GM11168 (cell line): ENCODE measurements around the gene PTTG2.

Experiments used
- in situ Hi-C: fragments of 300-500 bp; cut with MboI; formaldehyde crosslinking; loops from one replicate; pipeline ENCODE4 v1.12.0; 2022; ENCODE audit warnings: low sequenced_read_pairs; ENCODE audit not compliant: unreplicated experiment

Gene PTTG2

DNA sequence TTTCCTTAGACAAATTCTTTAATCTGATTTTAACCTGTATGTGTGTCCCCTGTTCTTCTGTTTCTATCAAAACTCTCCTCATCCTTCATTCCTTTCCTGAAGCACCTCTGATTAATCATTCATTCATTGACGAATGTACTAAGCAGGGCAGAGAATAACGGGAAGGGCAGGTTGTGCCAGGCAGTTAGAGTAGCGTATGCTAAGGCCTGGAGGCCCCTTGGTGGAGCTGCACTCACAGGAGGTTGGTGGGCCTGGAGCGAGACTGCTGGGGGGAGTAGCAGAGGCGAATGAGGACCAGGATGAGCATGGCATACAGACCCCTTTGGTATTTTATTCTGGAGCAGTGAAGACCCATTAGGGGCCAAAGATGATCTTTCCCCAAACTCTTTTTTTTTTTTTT, 22.5 kb downstream of the PTTG2 start:
- in situ Hi-C loops: no loop called here

DNA sequence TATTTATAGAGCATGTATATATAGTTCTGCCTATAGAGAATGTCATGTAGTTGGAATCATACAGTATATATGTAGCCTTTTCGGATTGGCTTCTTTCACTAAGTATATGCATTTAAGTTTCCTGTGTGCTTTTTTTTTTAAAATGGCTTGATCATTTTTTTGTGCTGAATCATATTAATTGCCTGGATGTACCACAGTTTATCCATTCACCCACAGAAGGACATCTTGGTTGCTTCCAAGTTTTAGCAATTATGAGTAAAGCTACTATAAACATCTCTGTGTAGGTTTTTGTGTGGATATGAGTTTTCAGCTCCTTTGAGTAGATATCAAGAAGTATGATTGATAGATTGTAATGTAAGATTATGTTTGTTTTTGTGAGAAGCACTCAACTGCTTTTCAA, 23.8 kb downstream of the PTTG2 start:
- in situ Hi-C loops: no loop called here

DNA sequence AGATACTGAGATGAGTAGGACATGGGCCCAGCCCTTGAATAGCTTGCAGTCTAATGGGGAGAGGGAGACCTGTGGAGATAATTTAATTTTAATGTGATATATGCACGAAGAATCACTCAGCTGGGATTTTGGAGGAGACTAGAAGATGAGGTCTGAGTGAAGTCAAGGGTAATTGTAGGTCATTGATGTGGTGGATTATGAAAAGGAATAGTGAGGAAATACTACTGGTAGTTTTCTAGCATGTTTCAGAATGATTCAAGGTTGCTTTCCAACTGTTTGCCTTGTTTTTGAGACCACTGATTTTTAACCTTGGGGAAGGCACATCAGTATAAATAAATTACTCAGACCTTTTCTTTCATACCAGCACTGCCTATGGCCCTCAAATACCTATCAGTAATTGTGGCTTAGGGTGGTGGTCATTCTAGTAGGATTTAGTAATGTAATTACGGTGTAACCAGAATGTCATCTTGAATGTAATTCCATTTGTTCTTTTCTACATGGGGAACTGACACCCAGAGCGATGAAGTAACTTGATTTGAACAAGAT, 25.6 kb downstream of the PTTG2 start:
- in situ Hi-C loops: no loop called here

DNA sequence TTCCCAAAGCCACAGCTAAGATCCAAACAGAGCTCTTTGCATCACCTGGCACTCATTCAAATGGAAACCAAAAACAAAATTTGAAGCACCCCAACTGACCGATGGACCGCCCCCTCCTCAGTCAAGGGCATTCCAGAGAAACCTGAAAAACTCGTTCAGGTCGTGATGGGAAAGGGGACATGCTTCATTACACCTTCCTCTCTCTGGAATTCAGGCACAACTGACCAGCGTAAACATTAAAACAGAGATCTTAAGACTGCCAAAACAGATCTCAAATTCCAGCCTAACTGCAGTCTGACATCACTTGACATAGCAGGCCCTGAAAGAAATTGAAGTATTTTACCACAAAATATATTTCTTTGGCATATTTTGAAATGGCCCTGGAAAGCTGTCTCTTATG, 28.5 kb downstream of the PTTG2 start:
- in situ Hi-C loops: no loop called here

DNA sequence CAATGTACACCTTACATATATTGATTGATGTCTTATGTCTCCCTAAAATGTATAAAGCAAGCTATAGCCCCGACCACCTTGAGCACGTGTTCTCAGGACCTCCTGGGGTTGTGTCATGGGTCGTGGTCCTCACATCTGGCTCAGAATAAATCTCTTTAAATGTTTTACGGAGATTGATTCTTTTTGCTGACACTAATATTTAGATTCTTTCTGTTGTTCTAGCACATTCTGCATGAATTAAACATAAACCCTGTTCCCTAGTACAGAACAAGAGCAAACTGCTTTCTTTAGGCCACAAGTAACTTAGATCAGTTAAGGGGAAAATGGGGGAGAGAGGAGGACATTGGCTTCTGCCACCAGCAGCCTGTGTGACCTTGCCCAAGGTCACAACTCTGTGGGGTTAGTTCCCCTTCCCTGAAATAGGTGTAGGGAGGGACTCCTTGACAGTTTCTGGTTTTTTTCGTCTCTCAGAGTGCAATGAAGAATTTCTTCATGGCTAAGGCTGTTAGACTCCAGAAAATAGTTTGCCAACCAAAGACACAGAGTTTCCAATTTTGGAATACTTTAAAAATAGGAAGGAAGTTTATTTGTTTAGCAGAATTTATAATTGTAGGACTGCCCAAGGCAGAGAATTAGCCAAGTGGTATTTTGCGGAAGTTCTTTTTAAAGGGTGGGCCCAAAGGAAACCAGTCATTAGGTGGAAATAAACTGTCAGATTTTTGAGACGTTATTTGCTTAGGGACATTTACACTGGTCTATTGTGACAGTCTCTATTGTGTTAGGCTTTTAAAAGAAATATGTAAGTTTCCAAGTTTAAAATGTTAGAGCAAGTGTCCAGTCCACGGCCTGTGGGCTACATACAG, 29.4 kb downstream of the PTTG2 start:
- in situ Hi-C loops: no loop called here

DNA sequence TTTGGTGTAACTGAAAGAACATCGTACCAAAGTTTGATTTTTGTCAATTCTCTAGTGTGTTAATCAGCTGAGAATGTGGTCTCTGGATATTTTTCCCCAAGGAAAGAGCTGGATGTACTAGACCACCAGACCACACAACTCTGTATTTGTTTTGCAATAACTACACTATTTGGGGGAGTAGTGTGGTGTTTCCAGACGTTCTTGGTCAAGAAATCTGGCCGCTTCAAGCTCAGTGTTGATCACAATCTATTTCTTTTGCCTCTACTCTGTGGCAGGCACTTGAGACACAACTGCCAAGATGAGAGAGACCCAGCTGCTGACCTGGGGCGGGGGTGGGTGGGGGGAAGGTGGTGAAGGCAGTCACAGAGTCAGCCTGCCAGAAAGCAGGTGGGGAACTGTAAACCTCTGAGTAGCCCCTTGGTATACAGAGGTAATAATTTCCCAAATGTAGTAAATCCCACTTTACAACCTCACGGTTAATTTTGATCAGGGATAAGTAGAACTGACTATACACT, 30.6 kb downstream of the PTTG2 start:
- in situ Hi-C loops: no loop called here

DNA sequence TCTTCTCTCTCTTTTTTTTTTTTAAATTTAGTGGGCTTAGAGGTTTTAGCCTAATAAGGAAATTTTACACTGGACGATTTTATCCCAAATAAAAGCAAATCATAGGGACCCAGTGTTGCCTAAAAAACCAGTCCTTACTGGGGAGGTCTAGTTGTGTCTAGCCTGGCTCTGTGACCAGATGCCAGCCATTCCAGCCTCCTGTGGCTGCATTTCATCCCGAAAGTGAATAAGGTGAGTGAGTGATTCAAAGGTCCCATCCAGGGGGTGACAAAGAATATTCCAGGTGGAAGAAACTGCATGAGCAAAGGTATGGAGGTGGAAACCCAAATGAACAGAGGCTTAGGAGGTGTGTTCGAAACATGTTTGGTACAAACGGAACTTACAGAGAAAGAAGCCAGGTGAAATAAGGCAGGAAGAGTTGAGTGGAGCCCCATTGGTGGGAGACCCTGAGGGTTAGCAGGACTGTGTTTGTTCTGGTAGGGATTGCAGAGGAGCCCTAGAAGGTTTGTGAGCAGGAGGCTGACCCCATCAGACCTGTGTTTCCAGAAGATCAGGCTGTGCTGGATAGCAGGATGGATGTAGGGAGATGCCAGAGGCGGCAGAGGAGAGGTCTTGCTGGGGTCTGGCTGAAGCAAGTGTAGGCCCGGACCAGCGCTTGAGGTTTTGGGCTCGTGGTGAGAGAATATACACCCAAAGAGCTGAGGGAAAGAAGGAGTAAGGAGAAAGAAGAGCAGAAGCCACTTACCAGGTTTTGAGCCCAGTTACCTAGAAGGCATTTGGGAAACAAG, 31.6 kb downstream of the PTTG2 start:
- in situ Hi-C loops: no loop called here

DNA sequence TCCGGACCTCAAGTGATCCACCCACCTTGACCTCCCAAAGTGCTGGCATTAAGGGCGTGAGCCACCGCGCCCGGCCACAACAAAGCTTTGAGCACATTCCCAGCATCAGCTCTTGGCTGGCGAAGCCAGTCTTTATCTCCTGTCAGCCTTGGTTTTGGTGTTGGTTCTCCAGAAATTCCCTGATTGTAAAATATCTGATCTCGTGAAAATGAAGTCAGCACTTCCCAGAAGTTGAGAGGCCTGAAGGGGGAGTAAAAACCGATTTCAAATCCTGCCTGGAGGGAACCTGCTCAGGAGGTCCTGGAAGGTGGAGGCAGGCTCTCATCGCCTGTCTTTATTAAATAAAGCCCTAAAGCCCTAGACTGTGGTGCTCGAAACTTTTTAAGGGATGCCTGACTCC, 33.6 kb downstream of the PTTG2 start:
- in situ Hi-C loops: no loop called here

DNA sequence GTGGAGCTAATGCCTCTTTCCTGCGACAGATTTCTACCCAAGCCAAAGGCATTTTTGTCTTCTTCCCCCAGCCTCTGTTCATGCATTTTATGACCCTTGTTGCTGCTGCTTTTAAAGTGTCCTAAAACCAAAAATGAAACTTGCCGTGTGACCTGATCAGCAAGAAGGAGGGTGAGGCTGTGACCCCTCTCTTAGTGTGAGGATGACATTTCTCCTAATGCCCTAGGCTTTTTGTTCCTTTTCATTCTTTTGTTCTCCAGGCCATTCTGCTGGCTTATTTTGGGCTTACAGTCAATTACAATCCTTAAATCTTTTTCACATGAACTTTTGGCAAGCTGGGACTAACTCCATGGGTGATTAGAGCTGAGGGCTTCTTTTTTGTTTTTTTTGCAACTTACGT, 34.4 kb downstream of the PTTG2 start:
- in situ Hi-C loops: no loop called here

DNA sequence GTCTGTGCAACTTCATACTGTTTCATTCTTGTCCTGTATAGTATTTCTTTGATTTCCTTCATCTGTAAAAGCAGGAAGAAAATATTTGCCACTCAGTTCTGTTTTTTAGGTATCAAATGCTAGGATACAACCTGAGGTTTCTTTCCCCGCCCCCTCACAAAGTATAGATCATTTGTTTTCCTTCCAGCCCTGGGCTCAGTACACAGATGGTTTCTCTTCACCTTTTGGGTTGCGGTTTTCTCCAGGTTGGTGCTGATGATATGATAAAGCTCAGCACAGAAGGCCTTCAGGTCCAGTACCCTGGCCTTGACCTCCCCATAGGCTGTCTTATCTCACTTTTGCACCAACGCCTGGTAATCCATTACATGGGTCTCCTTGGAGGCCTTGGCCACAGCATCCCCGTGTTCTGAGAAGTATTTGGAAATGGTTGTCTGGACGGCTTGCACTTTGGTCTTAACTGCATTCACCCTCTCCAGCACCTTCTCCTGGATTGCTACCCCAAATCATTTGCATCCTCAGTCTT, 35.2 kb downstream of the PTTG2 start:
- in situ Hi-C loops: no loop called here

DNA sequence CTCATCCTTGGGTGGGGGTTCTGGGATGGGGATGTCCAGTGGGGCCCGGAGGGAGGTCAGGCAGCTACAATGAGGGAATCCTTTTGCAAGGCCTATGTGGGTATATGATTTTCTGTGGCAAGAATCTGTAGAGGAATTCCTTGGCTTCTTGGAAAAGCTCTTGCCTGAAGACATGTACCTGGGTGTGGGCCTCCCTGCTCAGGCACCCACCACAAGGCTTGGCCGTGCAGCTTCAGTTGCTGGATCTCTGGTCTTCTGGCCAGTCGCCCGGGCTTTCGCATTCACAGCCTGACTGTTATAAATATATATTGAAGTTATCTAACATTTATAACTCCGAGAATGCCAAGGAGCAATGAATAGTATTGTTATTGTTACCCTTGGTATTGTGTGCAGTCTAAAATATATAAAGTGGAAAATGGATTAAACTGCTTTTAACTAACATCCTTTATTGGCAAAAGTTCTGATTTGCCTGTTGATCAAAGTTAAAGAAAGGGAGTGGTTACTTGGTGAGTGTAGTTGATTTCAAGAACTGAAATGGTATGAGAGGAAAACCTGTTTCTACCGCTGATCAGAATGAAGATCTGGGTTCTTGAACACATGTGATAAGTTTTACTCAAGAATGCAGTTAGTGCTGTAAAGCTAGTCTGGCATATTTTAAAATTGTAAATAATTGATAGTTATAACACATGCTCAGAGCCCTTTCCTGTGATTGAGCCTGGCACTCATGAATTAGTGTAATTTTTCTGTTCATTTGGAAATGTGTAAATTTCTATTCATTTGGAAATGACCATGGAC, 36.0 kb downstream of the PTTG2 start:
- in situ Hi-C loops: no loop called here

DNA sequence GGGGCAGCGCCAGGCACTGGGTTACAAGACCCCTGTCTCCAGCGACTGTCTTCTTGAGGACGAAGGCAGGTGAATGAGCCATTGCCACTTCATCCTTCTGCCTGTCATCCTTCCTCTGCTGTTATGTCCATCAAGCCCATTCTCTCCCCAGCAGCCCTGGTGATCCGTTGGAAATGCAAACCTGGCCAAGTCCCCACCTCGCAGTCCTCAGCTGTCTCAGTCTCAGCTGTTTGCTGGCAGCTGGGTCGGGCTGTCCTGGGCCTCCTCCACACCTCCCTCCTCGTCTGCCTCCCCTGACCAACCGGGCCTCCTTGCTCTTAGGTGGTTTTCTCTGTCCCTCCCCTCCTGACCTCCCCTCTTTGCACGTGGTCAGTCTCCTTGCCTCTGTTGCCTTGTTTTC, 38.0 kb downstream of the PTTG2 start:
- in situ Hi-C loops: no loop called here

DNA sequence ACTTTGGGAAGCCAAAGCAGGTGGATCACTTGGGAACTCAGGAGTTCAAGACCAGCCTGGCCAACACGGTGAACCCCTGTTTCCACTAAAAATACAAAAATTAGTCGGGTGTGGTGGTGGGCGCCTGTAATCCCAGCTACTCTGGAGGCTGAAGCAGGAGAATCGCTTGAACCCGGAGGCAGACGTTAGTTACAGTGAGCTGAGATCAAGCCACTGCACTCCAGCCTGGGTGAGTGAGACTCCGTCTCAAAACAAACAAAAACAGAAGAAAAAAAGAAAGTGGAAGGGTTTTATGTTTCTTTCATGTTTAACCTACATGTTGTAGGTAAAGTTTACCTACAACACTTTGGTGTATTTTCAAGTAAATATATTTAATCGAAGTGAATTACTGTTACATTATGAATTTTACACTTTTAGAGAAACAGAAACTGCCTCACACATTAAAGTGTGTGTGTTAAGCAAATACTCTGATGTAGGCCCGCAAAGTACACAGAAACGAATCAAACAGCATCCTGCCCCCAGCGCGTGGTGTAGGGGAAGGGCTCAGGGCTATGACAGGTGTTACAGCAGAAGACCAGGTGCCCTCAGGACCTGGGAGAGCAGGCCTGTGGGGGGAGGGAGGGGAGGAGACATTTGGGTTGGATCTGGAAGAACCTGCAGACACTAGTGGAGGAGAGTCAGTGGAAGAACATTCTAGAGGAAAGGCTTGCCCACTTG, 39.0 kb downstream of the PTTG2 start:
- in situ Hi-C loops: no loop called here

DNA sequence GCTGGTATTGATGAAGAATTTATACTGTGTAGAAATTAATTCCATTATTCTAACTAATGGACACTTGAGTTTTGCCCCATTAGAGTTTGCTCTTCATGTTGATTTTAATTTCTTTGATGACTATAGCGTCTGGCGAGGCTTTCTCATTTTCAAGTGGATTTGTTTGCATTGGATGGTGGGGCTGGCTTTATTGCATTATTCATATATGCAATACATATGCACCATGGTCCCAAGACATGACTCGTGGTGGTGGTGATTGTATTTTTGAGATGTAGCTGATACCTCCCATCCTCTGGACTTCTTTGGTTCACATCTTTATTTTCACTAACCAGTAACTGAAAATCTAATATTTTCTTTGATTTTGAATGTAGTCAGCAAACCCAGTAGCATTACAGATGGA, 39.8 kb downstream of the PTTG2 start:
- in situ Hi-C loops: no loop called here

DNA sequence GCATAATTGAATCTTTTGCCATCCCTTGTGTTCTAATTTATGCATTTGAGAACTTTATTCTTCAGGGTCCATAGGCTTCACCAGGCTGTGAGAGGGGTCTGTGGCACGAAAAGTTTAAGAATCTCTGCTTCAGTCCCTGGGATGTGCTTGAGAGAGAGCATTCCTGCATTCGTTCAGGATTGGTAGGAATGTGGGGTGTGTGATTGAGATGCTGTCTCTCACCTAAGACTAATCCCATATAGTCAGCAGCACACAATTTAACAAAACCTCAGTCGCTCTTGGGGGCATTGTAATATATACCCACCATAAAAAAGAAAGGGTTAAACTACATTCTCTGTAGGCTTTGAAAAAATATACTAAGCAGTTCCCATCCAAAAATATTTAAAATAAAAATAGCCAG, 41.7 kb downstream of the PTTG2 start:
- in situ Hi-C loops: no loop called here

DNA sequence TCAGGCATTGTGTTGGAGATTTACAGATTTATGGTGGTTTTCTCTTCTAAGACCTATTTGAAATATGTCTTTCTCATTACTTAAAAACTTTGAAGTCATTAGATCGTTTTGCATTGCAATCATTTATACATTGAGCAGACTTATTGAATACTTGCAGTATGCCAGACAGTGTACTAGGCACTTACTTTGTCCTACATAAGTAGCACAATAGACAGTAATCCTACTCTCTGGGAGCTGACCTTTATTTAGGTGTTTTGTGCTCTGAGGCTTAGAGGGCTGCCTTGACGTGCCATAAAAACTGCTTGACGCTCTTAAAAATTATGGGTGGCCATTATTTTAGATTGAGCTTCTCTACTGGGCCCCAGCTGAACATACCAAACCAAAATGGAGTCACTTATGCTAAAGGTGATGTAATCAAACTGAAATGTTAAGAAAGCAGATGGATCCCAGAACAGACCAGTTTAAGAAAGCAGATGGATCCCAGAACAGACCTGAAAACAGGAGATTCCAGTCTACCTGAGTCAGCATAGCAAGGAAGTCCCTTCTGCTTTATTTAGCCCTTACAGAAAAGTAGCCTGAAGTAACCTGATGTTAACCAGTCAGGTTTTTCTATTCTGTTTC, 42.4 kb downstream of the PTTG2 start:
- in situ Hi-C loops: no loop called here

DNA sequence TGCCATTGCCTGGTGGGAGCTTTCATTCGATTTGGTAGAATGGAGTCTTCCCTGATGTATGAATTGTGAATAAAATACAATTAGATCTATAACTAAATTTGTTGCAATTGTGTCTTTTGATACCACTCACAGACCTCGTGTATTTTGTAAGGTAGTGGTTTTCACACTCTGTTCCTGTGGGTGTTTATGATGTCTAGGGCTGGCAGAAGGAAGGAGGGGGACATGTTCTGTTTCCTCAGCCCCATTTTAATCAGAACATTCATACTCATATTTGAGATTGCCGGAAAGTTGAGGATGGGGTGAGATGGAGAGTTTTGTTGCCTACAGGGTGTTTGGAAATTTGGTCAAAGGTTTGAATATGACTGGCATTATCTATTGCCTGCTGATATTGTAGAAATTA, 42.9 kb downstream of the PTTG2 start:
- in situ Hi-C loops: no loop called here

DNA sequence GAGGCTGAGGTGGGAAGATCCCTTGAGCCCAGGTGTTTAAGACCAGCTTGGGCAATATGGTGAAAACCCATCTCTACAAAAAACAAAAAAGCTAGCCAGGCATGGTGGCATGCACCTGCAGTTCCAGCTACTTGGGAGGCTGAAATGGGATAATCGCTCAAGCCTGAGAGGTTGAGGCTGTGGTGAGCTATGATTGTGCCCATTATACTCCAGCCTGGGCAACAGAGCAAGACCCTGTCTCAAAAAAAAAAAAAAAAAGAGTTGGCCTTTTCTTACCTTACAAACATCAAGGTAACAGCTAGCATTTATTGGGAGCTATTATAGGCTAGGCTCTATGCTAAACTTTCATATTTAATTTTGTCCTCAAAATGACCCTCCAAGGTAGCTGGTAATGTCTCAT, 43.4 kb downstream of the PTTG2 start:
- in situ Hi-C loops: no loop called here

DNA sequence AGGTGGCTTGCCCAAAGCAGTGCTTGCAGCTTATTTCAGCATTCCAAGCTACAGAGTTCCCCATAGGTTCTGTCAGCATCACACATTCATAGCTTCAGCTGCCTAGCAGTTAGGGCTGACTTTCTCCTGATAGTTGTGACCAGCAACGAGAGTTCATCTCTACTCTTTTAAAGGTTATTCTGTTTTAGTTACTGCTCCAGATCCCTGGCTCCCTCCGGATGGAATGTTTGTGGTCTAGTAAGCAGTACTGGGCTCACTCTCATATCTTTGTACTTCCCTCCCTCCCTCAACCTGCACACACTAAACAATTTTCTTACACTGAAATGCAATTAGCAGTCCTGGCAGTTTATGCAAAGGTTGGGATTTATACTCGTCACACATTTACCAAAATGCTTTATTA, 43.9 kb downstream of the PTTG2 start:
- in situ Hi-C loops: no loop called here
